Lower lobe of right lung (tissue), 2 donors: ENCODE results near the gene SCN1A. TPM values are rescaled to one million over a fixed set of nuclear protein-coding genes. Genes with fewer than 3 reads are reported as not detected.
A peak's percentile ranks its signal among the peaks of the same experiment; 100 is the strongest.

Experiments
- ATAC-seq, 2 donors: fragments of 200-7000 bp; cut with Tn5 transposase; one replicate each; pipeline ENCODE4 v1.9.1; 2020 to 2022; ENCODE audit warnings: mild to moderate bottlenecking in 2 of 2, moderate library complexity in 2 of 2
- DNase-seq: peaks from one replicate; pipeline ENCODE4 v3.0.0-alpha.2; 2020
- H3K27ac ChIP-seq: fragments of 200-600 bp; one replicate; pipeline ENCODE4 v1.8.0; 2022
- H3K27me3 ChIP-seq: fragments of 200-600 bp; one replicate; pipeline ENCODE4 v1.8.0; 2022; ENCODE audit warnings: low read depth
- H3K36me3 ChIP-seq: fragments of 200-600 bp; one replicate; pipeline ENCODE4 v1.8.0; 2022; ENCODE audit warnings: mild to moderate bottlenecking
- H3K4me1 ChIP-seq: fragments of 200-600 bp; one replicate; pipeline ENCODE4 v1.8.0; 2022
- H3K4me3 ChIP-seq: fragments of 200-600 bp; one replicate; pipeline ENCODE4 v1.8.0; 2022; ENCODE audit warnings: mild to moderate bottlenecking
- H3K9me3 ChIP-seq: fragments of 200-600 bp; one replicate; pipeline ENCODE4 v1.8.0; 2022
- CTCF ChIP-seq: fragments of 200-600 bp; IDR thresholded peaks from one replicate; pipeline ENCODE4 v1.8.0; 2022; ENCODE audit warnings: antibody characterized with exemption, mild to moderate bottlenecking
- intact Hi-C: fragments of 100-400 bp; cut with DNase I; formaldehyde crosslinking; loops from one replicate; pipeline ENCODE4 v1.11.0; 2022
- total RNA-seq: library from RNA; stranded (reverse); fragmentation: NEBNext Ultra II Directional; extraction: Animal tissue kit (Norgen Biotek cat#: 25700); gene quantifications from one replicate; pipeline ENCODE4 v1.2.1, GENCODE V29; 2021
- donor health status: DM: no; HTN: yes; CAD: no; lungs with severe emphysema.

SCN1A gene
- total RNA-seq, 1 donor from 2014 or later, result 19.1 TPM

DNA sequence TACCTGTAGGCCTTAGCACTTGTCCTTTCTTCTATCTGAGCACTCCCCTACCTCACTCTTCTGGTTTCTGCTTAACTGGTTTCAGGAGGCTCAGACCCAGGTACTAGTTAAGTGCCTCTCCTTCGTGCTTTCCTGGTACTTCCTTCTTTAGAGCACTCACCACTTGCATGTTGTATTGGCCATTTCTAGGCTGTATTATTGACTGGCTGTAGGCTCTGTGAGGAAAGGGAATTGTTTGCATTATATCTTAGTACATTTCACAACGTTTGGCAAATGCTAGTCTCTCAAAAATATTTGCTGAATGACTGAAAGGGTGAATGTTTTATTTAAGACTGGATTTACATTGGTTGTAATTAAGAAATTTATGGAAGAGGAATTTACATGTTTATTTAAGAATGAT lies 36.0 kb upstream of the SCN1A start:
- Histone ChIP-seq H3K4me1 (peaks cover 4% of the 10 kb centered on the region), H3K27me3 (no peaks in the 10 kb centered on the region), H3K4me3 (no peak overlapping the region), H3K27ac (no peak overlapping the region), H3K36me3 (no peaks in the 10 kb centered on the region), H3K9me3 (no peaks in the 10 kb centered on the region)
- ATAC-seq (peak; percentile 85 to 92), DNase-seq (no peak)
- TF ChIP-seq CTCF, result no peak
- intact Hi-C loops, result no loop called here

GRCh38 chr2:166158546-166158945 lies 30.7 kb upstream of the SCN1A start:
- ATAC-seq, result no peak
- intact Hi-C loops, result no loop called here
- no peak for TF ChIP-seq CTCF
- Histone ChIP-seq H3K27ac (no peak overlapping the region), H3K27me3 (no peaks in the 10 kb centered on the region), H3K4me3 (no peak overlapping the region), H3K36me3 (no peaks in the 10 kb centered on the region), H3K4me1 (peaks cover 4% of the 10 kb centered on the region), H3K9me3 (no peaks in the 10 kb centered on the region)
- DNase-seq, result no peak

DNA sequence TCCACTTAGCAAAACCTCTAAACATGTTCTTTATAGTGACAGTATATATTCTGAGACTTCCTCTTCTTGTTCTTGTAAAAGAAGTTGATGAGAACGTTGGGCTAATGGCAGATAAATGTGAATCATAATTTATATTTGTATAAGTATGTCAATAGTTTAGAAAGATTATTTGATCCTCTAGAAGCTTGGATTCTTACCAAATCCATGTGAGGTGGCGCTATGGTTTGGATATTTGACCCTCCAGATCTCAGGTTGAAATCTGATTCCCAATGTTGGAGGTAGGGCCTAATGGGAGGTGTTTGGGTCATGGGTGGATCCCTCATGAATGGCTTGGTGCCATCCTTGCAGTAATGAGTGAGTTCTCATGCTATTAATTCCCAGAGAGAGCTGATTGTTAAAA lies 29.8 kb upstream of the SCN1A start:
- intact Hi-C loops, result no loop called here
- H3K9me3 ChIP-seq, result no peaks in the 10 kb centered on the region
- H3K36me3 ChIP-seq, result no peaks in the 10 kb centered on the region
- H3K4me1 ChIP-seq, result no peaks in the 10 kb centered on the region
- H3K27ac ChIP-seq, result no peak overlapping the region
- ATAC-seq (no peak), DNase-seq (no peak)
- TF ChIP-seq CTCF, result no peak
- no peaks in the 10 kb centered on the region for H3K27me3 ChIP-seq
- no peak overlapping the region for H3K4me3 ChIP-seq

DNA sequence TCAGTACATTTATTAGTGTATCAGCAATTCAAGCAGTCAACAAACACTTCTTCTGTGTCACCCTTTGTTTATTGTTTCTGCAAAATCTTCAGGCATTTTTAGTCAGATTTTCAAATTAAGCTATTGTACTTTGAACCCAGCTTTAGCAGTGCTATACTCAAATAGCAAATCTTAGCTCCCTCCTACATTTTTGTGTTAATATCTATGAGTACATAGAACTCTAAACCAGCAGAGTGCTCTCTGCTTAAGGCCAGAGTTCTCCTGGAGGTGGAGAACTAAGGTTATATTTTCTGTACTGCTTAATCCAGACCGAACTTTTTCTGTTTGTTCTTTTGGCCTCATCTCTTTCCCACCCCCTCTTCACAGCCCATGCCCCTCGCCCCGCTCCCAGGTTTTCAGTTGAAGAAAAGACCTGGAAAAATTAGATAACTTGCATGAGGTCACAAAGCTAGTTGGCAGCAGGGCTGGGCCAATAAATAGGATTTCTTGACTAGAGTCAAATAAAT lies 29.2 kb upstream of the SCN1A start:
- Histone ChIP-seq H3K4me3 (no peak overlapping the region), H3K4me1 (no peaks in the 10 kb centered on the region), H3K9me3 (no peaks in the 10 kb centered on the region), H3K27me3 (no peaks in the 10 kb centered on the region), H3K36me3 (no peaks in the 10 kb centered on the region), H3K27ac (no peak overlapping the region)
- intact Hi-C loops, result no loop called here
- no peak for TF ChIP-seq CTCF
- DNase-seq, result no peak
- no peak for ATAC-seq

DNA sequence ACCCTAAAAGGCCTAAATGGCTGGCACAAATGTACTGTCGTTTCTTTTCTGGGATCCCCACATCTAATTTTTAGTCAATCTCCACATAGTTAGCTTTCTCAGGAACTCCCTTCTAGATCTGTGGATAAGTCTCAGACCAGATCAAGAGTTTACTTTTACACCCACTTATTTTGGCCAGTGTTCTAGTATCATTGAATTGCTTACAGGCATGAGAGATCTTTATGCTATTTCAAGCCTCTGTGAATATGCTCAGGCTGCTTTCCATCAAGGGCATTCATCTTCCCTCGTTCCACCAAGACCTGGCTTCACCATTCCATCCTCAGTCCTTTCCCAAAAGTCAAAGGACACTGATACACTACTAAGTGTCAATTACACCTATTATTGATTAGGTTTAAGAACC lies 27.8 kb upstream of the SCN1A start:
- H3K4me3 ChIP-seq, result no peak overlapping the region
- H3K27me3 ChIP-seq, result no peaks in the 10 kb centered on the region
- DNase-seq (no peak), ATAC-seq (no peak)
- H3K4me1 ChIP-seq, result no peaks in the 10 kb centered on the region
- no peaks in the 10 kb centered on the region for H3K36me3 ChIP-seq
- intact Hi-C loops, result no loop called here
- H3K9me3 ChIP-seq, result no peaks in the 10 kb centered on the region
- TF ChIP-seq CTCF, result no peak
- no peak overlapping the region for H3K27ac ChIP-seq
